Panc1 (cell line): Measurements from ENCODE around the gene PAPPA.

ENCODE experiments used
- POLR2AphosphoS5 ChIP-seq: IDR thresholded peaks from 2 replicates; pipeline ENCODE4 v1.6.1; 2012; ENCODE audit warnings: mild to moderate bottlenecking, low read depth, low read length, moderate library complexity
- SIN3A ChIP-seq: IDR thresholded peaks from 2 replicates; pipeline ENCODE4 v1.6.1; 2012; ENCODE audit warnings: low read depth, mild to moderate bottlenecking, low read length, moderate library complexity, borderline replicate concordance; ENCODE audit not compliant: insufficient read depth
- TF ChIP-seq, protein P1 (sequence below): fragments of 450-650 bp; IDR thresholded peaks from 2 replicates; pipeline ENCODE4 v1.5.1; 2017; ENCODE audit warnings: mild to moderate bottlenecking

GRCh38 chr9:116243708-116244107, 90.1 kb downstream of the PAPPA start:
- TF ChIP-seq POLR2AphosphoS5 (no peak), SIN3A (no peak)
- TF ChIP-seq, protein P1, sequence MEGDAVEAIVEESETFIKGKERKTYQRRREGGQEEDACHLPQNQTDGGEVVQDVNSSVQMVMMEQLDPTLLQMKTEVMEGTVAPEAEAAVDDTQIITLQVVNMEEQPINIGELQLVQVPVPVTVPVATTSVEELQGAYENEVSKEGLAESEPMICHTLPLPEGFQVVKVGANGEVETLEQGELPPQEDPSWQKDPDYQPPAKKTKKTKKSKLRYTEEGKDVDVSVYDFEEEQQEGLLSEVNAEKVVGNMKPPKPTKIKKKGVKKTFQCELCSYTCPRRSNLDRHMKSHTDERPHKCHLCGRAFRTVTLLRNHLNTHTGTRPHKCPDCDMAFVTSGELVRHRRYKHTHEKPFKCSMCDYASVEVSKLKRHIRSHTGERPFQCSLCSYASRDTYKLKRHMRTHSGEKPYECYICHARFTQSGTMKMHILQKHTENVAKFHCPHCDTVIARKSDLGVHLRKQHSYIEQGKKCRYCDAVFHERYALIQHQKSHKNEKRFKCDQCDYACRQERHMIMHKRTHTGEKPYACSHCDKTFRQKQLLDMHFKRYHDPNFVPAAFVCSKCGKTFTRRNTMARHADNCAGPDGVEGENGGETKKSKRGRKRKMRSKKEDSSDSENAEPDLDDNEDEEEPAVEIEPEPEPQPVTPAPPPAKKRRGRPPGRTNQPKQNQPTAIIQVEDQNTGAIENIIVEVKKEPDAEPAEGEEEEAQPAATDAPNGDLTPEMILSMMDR, result no peak
